Measurements from ENCODE around the gene PHRF1. TPM values are rescaled to one million over a fixed set of nuclear protein-coding genes. Genes with fewer than 3 reads are reported as not detected.

Gene PHRF1
- total RNA-seq, 1 donor from 2014 or later: 25.4 TPM

DNA sequence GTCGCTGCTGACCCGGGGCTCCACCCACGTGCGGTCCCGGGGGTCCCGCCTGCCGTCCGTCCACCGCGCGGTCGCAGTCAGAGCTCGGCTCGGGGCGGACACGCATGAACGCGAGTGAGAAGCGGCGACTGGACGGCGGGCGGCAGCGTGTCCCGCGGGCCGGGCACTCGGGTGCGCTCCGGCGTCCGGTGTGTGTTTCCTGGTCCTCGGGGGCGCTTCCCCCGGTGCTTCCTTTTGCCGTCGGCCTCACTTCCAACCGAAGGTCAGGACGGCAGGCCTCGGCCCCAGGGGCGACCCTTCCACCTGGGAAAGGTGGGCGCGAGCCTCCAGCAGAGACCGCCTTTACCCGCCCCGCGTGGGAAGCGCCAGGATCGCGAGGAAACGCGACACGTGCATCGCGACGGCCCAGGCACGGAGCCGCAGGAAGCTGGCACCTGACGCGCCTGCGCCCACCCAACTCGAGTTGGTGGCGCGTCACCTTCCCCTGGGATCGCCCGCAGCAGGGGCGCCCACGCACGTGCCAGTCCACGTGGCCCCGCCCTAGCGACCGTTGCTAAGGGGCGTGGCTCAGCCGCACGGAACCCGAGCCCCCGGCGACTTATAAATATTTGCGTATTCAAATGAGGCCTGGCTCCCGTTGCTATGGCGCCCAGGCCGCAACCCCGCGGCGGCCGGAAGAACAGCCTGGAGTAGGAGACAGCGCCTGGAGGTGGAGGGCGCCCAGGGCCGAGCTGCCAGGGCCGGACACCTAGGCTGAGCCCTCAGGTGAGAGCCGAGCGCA is 39.2 kb upstream of the PHRF1 start, which contains the start of gene LRRC56:
LRRC56 (plus strand) TSS at position 687 of the 781 bp plus-strand sequence. CDS start 3,158 bp downstream, outside the sequence.
- DNase-seq (ENCODE audit: low spot score) (peak; percentile 91), ATAC-seq (peak; percentile 64)

DNA sequence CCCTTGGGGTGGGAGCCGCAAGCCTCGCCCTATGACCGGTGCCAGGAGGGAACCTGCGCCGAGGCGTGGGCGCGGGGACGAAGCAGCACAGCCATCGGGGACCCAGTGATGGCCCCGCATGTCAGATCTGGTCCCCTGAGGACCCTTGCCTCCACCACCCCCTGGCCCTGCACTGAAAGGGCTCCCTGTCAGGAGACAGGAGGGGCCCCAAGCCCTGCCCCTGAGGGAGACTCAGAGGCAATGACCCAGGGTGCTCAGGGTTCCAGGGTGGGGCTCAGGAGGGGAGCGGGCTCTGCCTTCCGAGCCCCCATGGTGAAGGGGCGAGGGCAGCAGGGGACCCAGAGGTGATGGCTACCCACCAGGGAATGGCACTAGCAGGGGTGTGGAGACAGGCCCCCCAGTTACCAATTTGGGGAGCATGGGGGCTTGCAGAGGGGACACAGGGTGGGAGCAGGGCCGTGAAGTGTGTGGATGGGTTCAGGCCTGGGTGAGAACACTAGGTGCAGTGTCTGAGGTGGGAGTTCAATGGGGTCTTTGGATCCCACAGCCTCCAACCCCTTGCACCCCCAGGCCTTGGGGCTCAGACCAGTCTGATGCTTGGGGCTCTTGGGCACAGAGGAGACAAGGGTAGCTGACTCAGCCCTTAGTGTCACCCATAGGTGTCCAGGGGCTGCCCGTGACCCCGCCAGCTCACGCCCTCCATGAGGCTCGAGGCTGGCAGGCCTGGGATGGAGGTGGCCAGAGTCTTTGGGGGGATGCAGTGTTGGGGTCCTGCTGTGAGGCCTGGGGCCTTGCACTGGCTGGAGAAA is 38.4 kb upstream of the PHRF1 start:
- ATAC-seq (no peak), DNase-seq (ENCODE audit: low spot score) (peak; percentile 42)

DNA sequence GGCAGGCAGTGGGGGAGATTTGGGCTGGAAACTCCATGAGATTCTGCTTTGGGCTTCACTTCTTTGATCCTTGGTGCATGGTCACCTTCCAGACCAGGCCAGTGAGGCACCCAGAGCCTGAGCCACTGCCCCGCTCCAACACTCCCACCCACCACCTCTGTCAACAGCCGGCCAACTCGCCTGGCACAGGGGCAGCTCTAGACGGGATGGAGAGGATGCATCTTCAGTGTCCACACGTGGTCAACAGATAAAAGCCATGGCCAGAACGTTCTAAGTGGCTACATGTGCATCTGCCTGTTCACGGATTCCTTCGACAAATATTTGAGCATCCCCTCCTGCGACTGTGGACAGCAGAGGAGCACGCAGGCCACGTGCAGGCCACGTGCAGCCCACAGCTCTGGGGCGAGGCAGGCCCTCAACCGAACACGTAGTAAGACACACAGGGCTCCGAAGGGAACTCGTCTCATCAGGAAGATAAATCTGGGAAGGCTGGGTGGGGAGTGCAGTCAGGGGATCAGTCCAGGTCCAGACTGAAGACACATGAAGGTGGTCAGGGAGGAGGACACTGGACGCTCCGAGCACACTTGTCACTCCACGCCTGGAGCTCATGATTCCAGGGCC is 37.7 kb upstream of the PHRF1 start:
- ATAC-seq (no peak), DNase-seq (ENCODE audit: low spot score) (peak; percentile 45)

DNA sequence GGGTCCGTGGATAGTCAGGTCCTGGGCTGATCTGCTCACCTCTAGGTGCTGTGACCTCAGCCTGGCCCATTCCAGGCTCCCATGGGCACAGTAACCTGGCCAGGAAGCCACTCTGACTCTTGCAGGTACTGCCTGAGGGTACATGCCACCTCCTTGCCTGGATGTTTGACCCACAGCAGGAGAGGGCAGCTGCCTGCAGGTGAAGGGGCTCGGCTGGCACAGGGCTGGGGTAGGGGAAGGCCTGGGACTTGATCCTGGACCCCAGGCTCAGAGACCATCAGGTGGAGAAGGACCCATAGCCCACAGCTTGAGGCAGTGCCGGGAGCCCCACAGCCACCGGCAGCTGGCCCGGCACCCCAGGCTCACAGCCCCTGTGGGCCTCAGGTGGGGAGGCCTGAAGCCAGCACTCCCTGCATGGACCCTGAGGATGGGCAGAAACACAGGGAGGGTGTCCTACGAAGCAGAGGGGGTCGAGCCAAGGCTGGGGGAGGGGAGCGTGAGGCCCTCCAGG is 36.2 kb upstream of the PHRF1 start:
- ATAC-seq (no peak), DNase-seq (ENCODE audit: low spot score) (peak; percentile 44)

DNA sequence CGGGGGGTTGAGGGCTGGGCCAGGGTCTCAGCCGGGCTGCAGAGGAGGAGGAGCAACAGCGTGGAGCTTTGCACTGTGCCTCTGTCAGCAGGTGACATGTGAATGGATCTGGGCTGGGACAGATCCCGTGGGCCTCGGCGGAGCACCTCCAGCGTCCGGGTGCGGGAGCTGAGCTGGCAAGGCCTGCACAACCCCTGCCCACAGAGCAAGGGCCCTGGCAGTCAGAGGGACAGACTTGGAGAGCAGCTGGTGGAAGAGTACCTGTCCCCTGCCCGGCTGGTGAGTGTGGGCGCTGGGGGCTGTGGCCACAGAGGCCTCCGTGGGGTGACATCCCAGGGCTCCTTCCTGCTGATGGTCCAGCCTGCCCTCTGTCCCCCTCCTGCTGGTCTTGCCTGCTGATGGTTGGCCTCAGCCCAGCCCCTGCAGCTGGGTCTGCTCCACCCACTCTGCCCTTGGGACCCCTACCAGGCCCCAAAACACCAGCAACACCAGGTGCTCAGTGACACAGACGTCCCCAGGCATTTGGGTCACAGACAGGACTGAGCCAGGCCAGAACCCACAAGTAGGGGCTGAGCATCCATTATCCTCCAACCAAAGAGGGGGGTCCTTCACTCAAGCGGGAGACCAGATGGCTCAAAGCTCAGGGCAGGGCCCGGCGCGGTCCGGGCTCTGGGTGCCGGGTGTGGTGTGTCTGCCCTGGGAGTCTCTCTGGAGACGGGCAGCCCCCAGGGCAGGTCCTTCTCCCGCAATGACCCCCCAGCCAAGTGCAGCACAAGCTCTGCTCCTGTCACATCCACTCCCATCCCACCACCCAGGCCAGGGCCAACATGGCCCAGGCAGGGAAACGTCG is 35.5 kb upstream of the PHRF1 start:
- ATAC-seq (no peak), DNase-seq (ENCODE audit: low spot score) (no peak)

DNA sequence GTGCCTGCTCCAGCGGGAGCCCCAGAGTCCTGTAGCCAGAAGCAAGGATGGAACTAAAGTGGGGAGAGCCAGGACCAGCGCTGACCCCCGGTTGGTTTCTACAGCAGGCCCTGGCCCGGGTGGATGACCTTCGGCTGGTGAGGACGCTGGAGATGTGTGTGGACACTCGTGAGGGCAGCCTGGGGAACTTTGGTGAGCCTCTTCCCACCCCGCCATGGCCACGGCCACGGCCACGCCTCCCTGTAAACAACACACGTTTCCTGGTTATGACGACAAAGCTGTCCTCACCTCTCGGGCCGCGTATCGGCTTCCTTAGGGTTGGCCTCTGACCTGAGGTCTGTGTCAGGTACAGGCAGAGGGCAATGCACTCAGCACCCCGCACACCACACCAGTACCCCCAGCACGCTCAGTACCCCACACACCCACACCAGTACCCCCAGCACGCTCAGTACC is 34.8 kb upstream of the PHRF1 start:
- DNase-seq (ENCODE audit: low spot score): no peak
- no peak for ATAC-seq

DNA sequence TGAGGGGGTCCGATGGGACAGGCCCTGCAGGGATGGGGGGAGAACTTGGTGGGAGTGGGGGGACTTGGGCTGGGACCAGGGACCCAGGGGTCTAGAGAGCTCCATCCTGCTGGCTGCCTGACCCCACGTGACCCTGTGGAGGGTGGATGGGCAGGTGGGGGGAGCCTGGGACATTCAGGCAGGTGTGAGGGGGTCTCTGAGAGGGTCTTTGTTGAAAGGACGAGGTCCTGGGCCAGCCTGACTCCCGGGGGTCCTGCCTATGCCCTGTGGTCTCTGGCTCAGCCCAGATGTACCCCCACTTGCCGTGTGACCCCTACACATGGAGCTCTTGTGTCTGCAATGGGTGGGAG is 31.5 kb upstream of the PHRF1 start:
- ATAC-seq (no peak), DNase-seq (ENCODE audit: low spot score) (no peak)

DNA sequence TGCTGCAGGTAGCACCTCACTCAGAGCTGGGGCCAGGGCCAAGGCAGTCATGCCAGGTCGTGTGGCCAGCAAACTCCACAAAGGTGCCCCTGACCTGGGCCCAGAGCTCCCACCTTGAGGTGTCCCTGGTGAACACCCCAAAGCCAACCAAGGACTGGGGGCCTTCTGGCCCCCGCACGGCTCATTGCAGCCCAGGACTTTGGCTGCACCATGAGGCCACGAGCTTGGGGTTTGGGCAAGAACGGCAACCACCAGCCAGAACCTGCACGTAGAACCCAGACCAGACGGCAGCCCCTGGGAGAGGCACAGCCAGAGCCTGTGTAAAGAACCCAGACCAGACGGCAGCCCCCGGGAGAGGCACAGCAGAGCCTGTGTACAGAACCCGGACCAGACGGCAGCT is 31.1 kb upstream of the PHRF1 start:
- DNase-seq (ENCODE audit: low spot score) (no peak), ATAC-seq (no peak)

DNA sequence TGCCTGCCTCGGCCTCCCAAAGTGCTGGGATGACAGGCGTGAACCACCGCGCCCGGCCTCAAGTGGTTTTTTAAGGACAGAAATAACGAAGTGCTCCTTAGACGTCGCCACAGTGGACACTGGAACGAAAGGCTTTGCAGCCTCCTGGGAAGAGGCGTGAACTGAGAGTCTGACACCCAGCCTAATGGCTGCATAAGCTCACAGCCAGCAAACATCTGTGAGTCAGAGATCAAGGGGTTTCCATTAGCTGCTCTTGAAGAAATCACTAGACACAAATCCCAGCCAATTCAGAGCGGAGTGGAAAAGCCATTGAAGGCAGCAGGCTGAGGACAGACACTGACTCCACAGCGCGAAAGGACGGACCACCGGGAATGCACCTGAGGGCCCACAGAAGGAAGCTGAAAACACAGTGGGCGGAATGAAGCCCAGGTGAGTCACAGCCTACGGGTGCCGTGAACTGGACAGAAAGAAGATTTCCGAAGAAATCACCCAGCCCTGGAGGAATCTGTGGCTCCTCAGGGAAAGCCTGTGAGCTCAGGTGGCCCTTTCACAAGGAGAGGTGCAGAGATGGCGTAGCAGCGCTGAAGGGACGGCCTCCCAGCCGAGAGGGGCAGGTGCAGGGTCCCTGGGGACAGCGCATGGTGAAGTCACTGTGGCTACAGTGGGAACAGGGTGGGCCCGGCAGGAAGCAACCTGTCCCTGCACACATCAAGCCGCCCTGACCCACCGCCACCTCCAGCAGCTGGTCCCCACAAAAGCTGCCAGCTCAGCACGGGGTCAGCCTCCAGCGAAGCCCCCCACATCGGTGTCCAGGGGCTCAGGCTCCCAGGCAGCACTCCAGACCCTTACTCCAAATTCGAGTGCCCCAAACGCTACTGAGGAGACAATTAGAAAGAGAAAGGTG is 27.3 kb upstream of the PHRF1 start:
- DNase-seq (ENCODE audit: low spot score): no peak
- ATAC-seq: no peak

DNA sequence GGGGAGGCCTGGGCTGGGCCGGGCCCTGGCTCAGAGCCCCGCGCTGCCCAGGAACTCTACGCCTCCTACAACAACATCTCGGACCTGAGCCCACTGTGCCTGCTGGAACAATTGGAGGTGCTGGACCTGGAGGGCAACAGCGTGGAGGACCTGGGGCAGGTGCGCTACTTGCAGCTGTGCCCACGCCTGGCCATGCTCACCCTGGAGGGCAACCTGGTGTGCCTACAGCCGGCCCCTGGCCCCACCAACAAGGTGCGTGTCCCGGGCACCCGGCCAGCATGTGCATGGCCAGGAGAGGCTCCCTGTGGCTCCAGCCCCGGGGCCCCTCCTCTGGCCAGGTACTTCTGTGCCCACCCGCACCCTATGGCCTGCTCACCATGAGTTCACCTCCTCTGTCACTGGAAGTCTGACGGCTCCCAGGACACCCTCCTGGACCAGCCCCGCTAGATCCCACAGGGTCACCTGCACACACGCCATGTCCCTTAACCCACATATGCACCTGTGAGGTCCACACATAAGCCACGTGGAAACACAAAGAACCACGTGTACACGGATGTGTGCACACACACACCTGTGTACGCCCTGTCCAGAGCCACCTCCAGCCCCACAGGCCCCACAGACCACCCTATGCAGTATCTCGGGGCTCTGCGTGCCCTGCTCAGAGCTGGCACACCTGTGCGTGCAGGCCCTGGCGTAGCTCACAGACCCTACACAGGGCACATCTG is 26.1 kb upstream of the PHRF1 start:
- DNase-seq (ENCODE audit: low spot score): no peak

DNA sequence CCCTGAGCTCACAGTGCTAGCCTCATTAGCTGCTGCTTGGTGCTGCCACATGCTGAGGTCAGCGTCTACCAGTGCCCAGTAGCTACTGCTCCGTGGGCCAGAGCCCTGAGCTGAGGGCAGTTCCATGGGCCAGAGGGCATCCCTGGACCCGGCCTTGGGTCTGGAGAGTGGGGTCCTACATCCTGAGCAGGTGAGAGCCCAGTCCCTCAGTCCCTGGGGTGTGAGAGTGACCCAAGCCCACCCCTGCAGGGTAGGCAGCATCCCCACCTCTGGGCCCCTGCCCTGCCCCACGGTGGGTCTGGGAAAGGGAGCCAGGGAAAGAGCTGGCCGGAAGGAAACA is 25.6 kb upstream of the PHRF1 start:
- no peak for DNase-seq (ENCODE audit: low spot score)
- ATAC-seq: no peak

More for the DNA sequence above, 26.1 kb upstream of the PHRF1 start:
- no peak for ATAC-seq

DNA sequence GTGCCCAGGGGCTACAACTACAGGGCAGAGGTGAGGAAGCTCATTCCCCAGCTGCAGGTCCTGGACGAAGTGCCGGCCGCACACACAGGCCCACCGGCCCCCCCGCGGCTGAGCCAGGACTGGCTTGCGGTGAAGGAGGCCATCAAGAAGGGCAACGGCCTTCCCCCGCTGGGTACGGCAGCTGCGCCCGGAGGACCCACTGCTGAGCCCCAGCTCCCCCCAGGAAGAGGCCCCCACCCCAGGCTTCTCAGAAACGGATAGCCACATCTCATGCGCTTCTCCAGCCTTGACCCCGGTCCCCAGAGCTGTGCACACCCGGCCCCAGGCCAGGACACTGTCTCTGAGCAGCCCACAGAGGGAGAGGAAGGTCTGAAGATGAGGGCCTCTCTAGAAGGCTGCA is 25.1 kb upstream of the PHRF1 start:
- ATAC-seq: no peak

DNA sequence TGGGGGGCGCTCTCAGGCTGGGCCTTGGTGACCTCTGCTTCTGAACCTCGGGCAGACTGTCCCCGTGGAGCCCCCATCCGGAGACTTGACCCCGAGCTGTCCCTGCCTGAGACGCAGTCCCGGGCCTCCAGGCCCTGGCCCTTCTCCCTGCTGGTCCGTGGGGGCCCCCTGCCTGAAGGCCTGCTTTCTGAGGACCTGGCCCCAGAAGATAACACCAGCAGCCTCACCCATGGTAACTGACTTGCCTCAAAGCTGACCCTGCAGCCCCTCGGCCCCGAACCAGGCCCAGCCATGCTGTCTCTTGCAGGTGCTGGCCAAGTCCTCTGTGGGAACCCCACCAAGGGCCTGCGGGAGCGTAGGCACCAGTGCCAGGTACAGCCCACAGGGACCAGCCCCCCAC is 24.7 kb upstream of the PHRF1 start:
- no peak for ATAC-seq
- DNase-seq (ENCODE audit: low spot score): no peak

More for the DNA sequence above, 25.1 kb upstream of the PHRF1 start:
- no peak for DNase-seq (ENCODE audit: low spot score)

DNA sequence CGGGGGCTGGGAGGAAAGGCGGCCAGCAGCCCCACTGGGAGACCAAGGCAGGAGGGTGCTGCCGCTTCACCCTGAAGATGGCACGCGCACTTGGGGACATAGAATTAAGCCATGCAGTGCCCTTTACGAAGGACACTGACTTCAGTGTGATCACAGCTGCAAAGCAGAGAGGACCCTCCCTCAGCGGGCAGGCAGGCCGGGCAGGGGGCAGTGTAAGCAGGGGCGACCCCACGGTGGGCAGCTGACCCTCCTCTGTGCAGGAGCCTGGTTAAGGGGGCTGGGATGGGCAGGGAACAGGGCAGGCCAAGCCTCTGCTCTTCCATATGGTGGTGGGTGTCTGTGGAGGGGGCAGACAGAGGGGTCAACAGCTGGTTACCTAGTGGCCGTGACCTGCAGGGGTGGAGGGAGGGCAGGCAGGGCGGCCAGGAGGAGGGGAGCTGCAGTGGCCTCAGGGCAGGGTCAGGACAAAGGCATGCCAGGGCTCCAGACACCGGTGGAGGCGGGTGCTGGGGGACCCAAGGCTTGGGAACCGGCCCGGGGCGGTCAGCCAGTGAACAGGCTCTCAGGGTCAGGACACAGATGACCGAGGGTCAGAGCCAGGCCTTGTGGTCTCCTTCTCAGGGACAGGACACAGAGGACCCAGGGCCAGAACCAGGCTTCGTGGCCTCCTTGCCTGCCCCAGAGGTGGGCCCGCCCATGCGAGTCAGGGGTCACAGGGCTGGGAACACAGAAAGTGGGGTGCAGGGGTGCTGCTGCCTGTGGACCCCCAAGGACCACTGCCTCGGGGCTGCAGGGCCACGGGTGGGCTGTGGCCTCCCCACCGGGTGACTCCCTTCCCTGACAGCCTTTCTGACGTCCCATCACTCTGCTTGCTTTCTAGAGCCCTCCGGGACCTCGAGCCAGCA is 22.9 kb upstream of the PHRF1 start:
- no peak for DNase-seq (ENCODE audit: low spot score)

DNA sequence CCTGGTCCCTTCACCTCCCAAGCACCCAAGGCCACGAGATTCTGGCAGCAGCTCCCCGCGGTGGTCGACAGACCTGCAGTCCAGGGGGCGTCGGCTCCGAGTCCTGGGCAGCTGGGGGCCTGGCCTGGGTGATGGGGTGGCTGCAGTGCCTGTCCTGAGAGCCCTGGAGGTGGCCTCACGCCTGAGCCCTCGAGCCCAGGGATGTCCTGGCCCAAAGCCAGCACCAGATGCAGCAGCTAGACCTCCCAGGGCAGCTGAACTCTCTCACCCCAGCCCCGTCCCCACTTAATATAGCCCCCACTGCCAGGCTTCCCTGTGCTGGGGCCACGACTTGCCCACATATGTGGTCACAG is 22.3 kb upstream of the PHRF1 start:
- no peak for ATAC-seq
- DNase-seq (ENCODE audit: low spot score): no peak

More for the DNA sequence above, 22.9 kb upstream of the PHRF1 start:
- ATAC-seq: peak; percentile 9

DNA sequence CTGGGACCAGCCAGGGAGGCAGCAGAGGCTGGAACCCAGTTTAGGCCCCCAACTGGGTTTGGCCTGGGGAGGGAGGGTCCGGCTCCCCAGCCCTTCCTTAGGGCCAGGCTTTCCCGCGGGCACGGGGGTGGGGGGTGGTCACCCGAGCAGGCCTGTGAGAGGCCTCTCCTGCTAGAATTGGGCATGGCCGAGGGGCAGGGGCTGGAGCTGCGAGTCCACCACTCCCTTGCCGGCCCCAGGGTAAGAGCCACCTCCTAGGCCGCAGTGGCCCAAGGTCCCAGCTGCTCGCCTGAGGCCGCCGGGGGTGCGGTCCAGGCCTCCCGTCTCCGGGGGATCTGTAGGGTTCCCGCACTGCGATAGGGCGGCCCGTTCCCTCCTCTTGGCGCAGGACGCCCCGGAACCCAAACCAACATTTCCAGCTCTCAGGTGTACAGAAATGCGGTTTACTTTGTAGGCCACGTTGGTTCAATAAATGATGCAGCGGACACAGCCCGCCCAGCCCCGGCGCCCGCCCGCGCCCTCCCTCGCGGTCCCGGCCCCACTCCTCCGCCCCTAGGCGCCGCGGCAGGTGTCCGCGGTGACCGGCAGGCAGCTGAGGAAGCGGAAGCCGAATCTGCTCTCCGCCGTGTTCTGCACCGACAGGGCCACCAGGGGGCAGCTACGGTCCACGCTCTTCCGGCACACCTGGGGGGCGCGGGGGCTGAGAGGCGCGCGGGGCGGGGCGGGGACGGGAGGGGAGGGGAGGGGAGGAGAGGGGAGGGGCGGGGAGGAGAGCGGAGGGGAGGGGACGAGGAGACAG is 21.6 kb upstream of the PHRF1 start:
- ATAC-seq: peak; percentile 75
- no peak for DNase-seq (ENCODE audit: low spot score)

DNA sequence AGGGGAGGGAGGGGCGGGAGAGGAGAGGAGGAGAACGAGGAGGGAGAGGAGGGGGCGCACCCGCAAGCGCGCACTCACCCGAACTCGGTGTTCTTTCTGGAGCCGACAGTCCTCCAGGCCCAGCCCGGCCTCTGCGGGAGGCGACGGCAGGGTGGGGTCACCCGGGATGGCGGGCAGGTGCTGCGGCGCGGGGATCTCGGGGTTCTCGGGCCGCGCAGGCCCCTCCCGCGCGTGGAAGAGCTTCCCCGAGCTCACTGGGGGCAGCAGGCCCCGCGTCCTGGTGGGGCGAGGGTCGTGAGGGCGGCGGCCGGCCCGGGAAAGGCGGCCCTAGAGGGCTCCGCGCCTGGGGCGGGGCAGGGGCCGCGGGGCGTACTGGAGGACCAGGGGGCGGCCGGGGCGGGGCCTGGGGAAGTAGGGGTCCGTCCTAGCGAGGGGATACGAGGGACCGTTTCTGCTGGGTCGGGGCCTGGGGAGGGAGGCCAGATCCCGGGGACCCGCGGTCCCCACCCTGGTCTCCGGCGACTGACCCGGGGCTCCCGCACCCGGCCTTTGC is 21.0 kb upstream of the PHRF1 start:
- DNase-seq (ENCODE audit: low spot score) (no peak), ATAC-seq (no peak)
